GM19324 (cell line): ENCODE results near the gene KRT7.
"Not testable (repeated sequence)": the region's sequence is repeated elsewhere in the genome, so short reads cannot be mapped to it uniquely, and the experiment has no call there.

Source experiments
- ATAC-seq: cut with Tn5 transposase; IDR thresholded peaks from one replicate; pipeline ENCODE4 v1.9.1; 2021; ENCODE audit warnings: mild to moderate bottlenecking, moderate library complexity; ENCODE audit not compliant: unreplicated experiment, low FRiP score

Gene KRT7

GRCh38 chr12:52270541-52271070, 37.6 kb downstream of the KRT7 start:
- no peak for ATAC-seq

- no peak for ATAC-seq
Measured at GRCh38 chr12:52271158-52271557, 38.1 kb downstream of the KRT7 start.

- ATAC-seq = no peak
Measured at GRCh38 chr12:52274521-52275120, 41.6 kb downstream of the KRT7 start, which contains the start of gene KRT86. Gene KRT86, plus strand, starts transcription at chr12:52274645. Its CDS starts 27,272 bp downstream, at chr12:52301917.

GRCh38 chr12:52275686-52276085, 42.6 kb downstream of the KRT7 start:
- ATAC-seq = no peak

- ATAC-seq = no peak
Measured at GRCh38 chr12:52277486-52278245, 44.6 kb downstream of the KRT7 start.

- ATAC-seq = no peak
Measured at GRCh38 chr12:52278575-52279421, 45.8 kb downstream of the KRT7 start.

- no peak for ATAC-seq
Measured at GRCh38 chr12:52279422-52280318, 46.6 kb downstream of the KRT7 start.

- ATAC-seq = no peak
Measured at GRCh38 chr12:52280319-52280795, 47.3 kb downstream of the KRT7 start.

GRCh38 chr12:52280796-52281560, 47.9 kb downstream of the KRT7 start:
- ATAC-seq = no peak

- ATAC-seq = no peak
Measured at GRCh38 chr12:52284562-52285171, 51.6 kb downstream of the KRT7 start.

GRCh38 chr12:52285172-52285745, 52.2 kb downstream of the KRT7 start:
- ATAC-seq = no peak

GRCh38 chr12:52285851-52286530, 52.9 kb downstream of the KRT7 start:
- ATAC-seq = no peak

GRCh38 chr12:52286857-52287785, 54.1 kb downstream of the KRT7 start:
- ATAC-seq = not testable (repeated sequence)

GRCh38 chr12:52287816-52288805, 55.1 kb downstream of the KRT7 start:
- ATAC-seq = not testable (repeated sequence)

GRCh38 chr12:52290483-52291134, 57.6 kb downstream of the KRT7 start:
- ATAC-seq = not testable (repeated sequence)
